PC-9 (cell line): Measurements from ENCODE around the gene OR4K14. TPM values are rescaled to one million over a fixed set of nuclear protein-coding genes. Genes with fewer than 3 reads are reported as not detected.
"Not testable (repeated sequence)": the region's sequence is repeated elsewhere in the genome, so short reads cannot be mapped to it uniquely, and the experiment has no call there.

Experiments used
- BruUV-seq: library from RNA; stranded (reverse); fragments of 400-500 nt; replicated peaks from 2 replicates; lab custom pipeline; 2021; lab: Mats Ljungman, UMichigan
- CTCF ChIA-PET: fragments of 300-600 bp; sonication (Branson Sonifier 250); formaldehyde crosslinking; loops from one replicate; lab custom pipeline; 2022; ENCODE audit warnings: antibody characterized with exemption; lab: Charles Lee
- POLR2A ChIA-PET: fragments of 300-600 bp; sonication (Branson Sonifier 250); formaldehyde crosslinking; loops from one replicate; lab custom pipeline; 2022; ENCODE audit warnings: antibody characterized with exemption; ENCODE audit not compliant: unreplicated experiment; lab: Charles Lee
- DNase-seq, 2 experiments: peaks; one replicate each; pipeline versions ENCODE4 v3.0.0 to v3.0.0-alpha.2; 2015 to 2022; ENCODE audit warnings: mixed read lengths in 1 of 2
- H2AFZ ChIP-seq: fragments of 200-600 bp; sonication (generic); 2 replicates; pipeline ENCODE4 v1.8.1; 2017; ENCODE audit warnings: antibody characterized with exemption
- H3F3A ChIP-seq: fragments of 200-600 bp; sonication (generic); 2 replicates; pipeline ENCODE4 v1.8.1; 2017; ENCODE audit warnings: antibody characterized with exemption, mild to moderate bottlenecking, low read depth; ENCODE audit not compliant: insufficient read depth
- H3K27ac ChIP-seq: fragments of 200-600 bp; sonication (generic); 2 replicates; pipeline ENCODE4 v1.6.1; 2016; ENCODE audit warnings: mixed run types
- H3K27me3 ChIP-seq: fragments of 200-600 bp; sonication (generic); 2 replicates; pipeline ENCODE4 v1.6.1; 2016; ENCODE audit warnings: low read depth, mixed run types; ENCODE audit not compliant: insufficient read depth
- H3K36me3 ChIP-seq: fragments of 200-600 bp; sonication (generic); 2 replicates; pipeline ENCODE4 v1.6.1; 2016; ENCODE audit warnings: low read depth, mixed run types
- H3K4me1 ChIP-seq: fragments of 200-600 bp; sonication (generic); replicated peaks from 2 replicates; pipeline ENCODE4 v1.6.1; 2016; ENCODE audit warnings: mixed run types; ENCODE audit not compliant: insufficient read depth
- H3K4me2 ChIP-seq: fragments of 200-600 bp; sonication (generic); 2 replicates; pipeline ENCODE4 v1.6.1; 2017; ENCODE audit warnings: mixed run types
- H3K4me3 ChIP-seq: fragments of 200-600 bp; sonication (generic); 2 replicates; pipeline ENCODE4 v1.6.1; 2016; ENCODE audit warnings: mixed run types
- H3K79me2 ChIP-seq: fragments of 200-600 bp; sonication (generic); 2 replicates; pipeline ENCODE4 v1.6.1; 2017; ENCODE audit warnings: low read depth, mixed run types
- H3K9me2 ChIP-seq: fragments of 200-600 bp; sonication (generic); 2 replicates; pipeline ENCODE4 v1.8.1; 2017; ENCODE audit warnings: mild to moderate bottlenecking; ENCODE audit not compliant: insufficient read depth
- H3K9me3 ChIP-seq: fragments of 200-600 bp; sonication (generic); 2 replicates; pipeline ENCODE4 v1.8.1; 2016; ENCODE audit warnings: low read depth; ENCODE audit not compliant: insufficient read depth
- H4K20me1 ChIP-seq: fragments of 200-600 bp; sonication (generic); 2 replicates; pipeline ENCODE4 v1.8.1; 2017; ENCODE audit not compliant: insufficient read depth
- EZH2 ChIP-seq: fragments of 200-600 bp; sonication (generic); IDR thresholded peaks from 2 replicates; pipeline ENCODE4 v1.8.0; 2017; ENCODE audit warnings: antibody characterized with exemption, low read depth
- intact Hi-C: fragments of 100-400 bp; cut with micrococcal nuclease; formaldehyde crosslinking; loops from one replicate; pipeline ENCODE4 v1.10.0; 2022; ENCODE audit not compliant: unreplicated experiment
- total RNA-seq: library from RNA; stranded (reverse); gene quantifications from 2 replicates; pipeline ENCODE4 v1.2.3, GENCODE V29; 2021
- TF ChIP-seq, protein P1 (sequence below): fragments of 200-600 bp; sonication (generic); conservative IDR thresholded peaks from 2 replicates; pipeline ENCODE4 v1.6.1; 2017; ENCODE audit warnings: mixed run types, antibody characterized with exemption, mild to moderate bottlenecking, moderate library complexity

The OR4K14 gene
- total RNA-seq, 1 experiment from 2014 or later = not detected

DNA sequence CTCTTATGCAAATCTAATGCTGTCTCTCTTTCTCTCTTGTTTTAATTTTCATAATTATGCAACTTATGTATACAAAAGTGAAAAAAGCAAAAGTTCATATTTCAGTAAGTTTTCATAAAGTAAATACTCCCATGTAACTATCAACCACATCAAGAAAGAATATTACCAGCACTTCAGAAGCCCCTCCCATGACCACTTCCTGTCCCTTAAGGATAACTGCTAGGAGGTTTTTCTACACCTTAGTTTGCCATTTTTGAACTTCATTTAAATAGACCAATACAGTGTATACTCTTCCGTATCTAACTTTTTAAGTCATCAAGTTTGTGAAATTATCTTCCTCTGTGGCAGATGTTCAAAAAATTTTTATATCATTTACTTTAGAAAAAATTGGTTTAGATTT lies 44.3 kb downstream of the OR4K14 start:
- H3F3A ChIP-seq = no peaks in the 10 kb centered on the region
- TF ChIP-seq, protein P1, sequence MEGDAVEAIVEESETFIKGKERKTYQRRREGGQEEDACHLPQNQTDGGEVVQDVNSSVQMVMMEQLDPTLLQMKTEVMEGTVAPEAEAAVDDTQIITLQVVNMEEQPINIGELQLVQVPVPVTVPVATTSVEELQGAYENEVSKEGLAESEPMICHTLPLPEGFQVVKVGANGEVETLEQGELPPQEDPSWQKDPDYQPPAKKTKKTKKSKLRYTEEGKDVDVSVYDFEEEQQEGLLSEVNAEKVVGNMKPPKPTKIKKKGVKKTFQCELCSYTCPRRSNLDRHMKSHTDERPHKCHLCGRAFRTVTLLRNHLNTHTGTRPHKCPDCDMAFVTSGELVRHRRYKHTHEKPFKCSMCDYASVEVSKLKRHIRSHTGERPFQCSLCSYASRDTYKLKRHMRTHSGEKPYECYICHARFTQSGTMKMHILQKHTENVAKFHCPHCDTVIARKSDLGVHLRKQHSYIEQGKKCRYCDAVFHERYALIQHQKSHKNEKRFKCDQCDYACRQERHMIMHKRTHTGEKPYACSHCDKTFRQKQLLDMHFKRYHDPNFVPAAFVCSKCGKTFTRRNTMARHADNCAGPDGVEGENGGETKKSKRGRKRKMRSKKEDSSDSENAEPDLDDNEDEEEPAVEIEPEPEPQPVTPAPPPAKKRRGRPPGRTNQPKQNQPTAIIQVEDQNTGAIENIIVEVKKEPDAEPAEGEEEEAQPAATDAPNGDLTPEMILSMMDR = no peak
- TF ChIP-seq EZH2 = no peak
- H4K20me1 ChIP-seq = no peaks in the 10 kb centered on the region
- POLR2A ChIA-PET = no interaction called here
- H2AFZ ChIP-seq = no peak overlapping the region
- BruUV-seq = no TSS peak
- intact Hi-C loops = no loop called here
- H3K9me2 ChIP-seq = no peaks in the 10 kb centered on the region
- DNase-seq = no peak
- no peaks in the 10 kb centered on the region for H3K27me3 ChIP-seq
- no peaks in the 10 kb centered on the region for H3K9me3 ChIP-seq
- H3K27ac ChIP-seq = no peak overlapping the region
- no peak overlapping the region for H3K4me2 ChIP-seq
- CTCF ChIA-PET = no interaction called here
- no peaks in the 10 kb centered on the region for H3K36me3 ChIP-seq
- no peaks in the 10 kb centered on the region for H3K79me2 ChIP-seq
- no peak overlapping the region for H3K4me3 ChIP-seq
- no peaks in the 10 kb centered on the region for H3K4me1 ChIP-seq

DNA sequence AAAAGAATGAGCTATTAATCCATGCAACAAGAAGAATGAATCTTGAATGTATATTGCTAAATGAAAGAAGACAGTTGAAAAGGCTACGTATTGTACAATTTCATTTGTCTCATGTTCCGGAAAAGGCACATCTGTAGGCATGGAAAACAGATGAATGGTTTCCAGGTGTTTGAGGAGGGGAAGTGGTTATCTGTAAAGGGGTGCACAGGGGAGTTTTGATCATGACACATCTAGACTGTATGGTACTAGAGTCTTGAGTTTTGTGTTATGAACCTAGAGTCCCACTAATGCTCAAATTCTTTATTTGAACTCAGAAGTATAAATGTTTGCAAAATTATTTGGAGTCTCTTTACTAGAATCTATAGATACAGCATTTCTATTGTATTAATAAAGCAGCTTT lies 49.4 kb downstream of the OR4K14 start:
- H3K4me3 ChIP-seq, H3K9me2 ChIP-seq, H3K79me2 ChIP-seq, H3K27ac ChIP-seq, H3K4me2 ChIP-seq, H4K20me1 ChIP-seq, CTCF ChIA-PET, H3K9me3 ChIP-seq, H3K4me1 ChIP-seq, H3K36me3 ChIP-seq, H3K27me3 ChIP-seq, H2AFZ ChIP-seq, intact Hi-C loops, POLR2A ChIA-PET, DNase-seq, BruUV-seq, H3F3A ChIP-seq: not testable (repeated sequence)

Other genes starting within 250 kb of the OR4K14 start
- not detected in 2 replicates for gene OR4M1, start 245.8 kb downstream of the OR4K14 start, total RNA-seq
- not detected in 2 replicates for gene OR4N2, start 215.5 kb downstream of the OR4K14 start, total RNA-seq
- not detected in 2 replicates for gene OR4K2, start 144.2 kb downstream of the OR4K14 start, total RNA-seq
- gene OR4K5, start 98.7 kb downstream of the OR4K14 start, total RNA-seq = not detected in 2 replicates
- gene OR4K1, start 88.4 kb downstream of the OR4K14 start, total RNA-seq = not detected in 2 replicates
- not detected in 2 replicates for gene OR4K15, start 43.7 kb downstream of the OR4K14 start, total RNA-seq
- not detected in 2 replicates for gene OR4Q2, start 17.1 kb downstream of the OR4K14 start, total RNA-seq
- gene OR4K13, start 16.7 kb upstream of the OR4K14 start, total RNA-seq = not detected in 2 replicates
- gene OR4L1, start 40.7 kb upstream of the OR4K14 start, total RNA-seq = not detected in 2 replicates
- not detected in 2 replicates for gene OR4K17, start 91.4 kb upstream of the OR4K14 start, total RNA-seq
- gene OR4N5, start 119.5 kb upstream of the OR4K14 start, total RNA-seq = not detected in 2 replicates
- not detected in 2 replicates for gene OR11G2, start 171.6 kb upstream of the OR4K14 start, total RNA-seq
- not detected in 2 replicates for gene OR11H6, start 204.4 kb upstream of the OR4K14 start, total RNA-seq
- not detected in 2 replicates for gene OR11H7, start 209.7 kb upstream of the OR4K14 start, total RNA-seq
- gene OR11H4, start 220.0 kb upstream of the OR4K14 start, total RNA-seq = not detected in 2 replicates